Left ventricle myocardium superior (tissue), 1 donor: Measurements from ENCODE around the gene ZNF606. TPM values are rescaled to one million over a fixed set of nuclear protein-coding genes. Genes with fewer than 3 reads are reported as not detected.
A peak's percentile ranks its signal among the peaks of the same experiment; 100 is the strongest.

Experiments
- ATAC-seq: fragments of 200-7000 bp; cut with Tn5 transposase; one replicate; pipeline ENCODE4 v1.9.1; 2020; ENCODE audit warnings: mild to moderate bottlenecking, moderate library complexity
- DNase-seq: peaks from one replicate; pipeline ENCODE4 v3.0.0-alpha.2; 2020
- intact Hi-C: fragments of 100-400 bp; cut with micrococcal nuclease; formaldehyde crosslinking; loops from one replicate; pipeline ENCODE4 v1.11.0; 2022
- total RNA-seq: library from RNA; stranded (reverse); fragmentation: NEBNext Ultra II Directional; extraction: Animal tissue kit (Norgen Biotek cat#: 25700); gene quantifications from one replicate; pipeline ENCODE4 v1.2.1, GENCODE V29; 2021
- donor health status: DM: no; HTN: yes; CAD: no; lungs with severe emphysema.

ZNF606 gene
- total RNA-seq, 1 donor from 2014 or later, result 14.1 TPM

DNA sequence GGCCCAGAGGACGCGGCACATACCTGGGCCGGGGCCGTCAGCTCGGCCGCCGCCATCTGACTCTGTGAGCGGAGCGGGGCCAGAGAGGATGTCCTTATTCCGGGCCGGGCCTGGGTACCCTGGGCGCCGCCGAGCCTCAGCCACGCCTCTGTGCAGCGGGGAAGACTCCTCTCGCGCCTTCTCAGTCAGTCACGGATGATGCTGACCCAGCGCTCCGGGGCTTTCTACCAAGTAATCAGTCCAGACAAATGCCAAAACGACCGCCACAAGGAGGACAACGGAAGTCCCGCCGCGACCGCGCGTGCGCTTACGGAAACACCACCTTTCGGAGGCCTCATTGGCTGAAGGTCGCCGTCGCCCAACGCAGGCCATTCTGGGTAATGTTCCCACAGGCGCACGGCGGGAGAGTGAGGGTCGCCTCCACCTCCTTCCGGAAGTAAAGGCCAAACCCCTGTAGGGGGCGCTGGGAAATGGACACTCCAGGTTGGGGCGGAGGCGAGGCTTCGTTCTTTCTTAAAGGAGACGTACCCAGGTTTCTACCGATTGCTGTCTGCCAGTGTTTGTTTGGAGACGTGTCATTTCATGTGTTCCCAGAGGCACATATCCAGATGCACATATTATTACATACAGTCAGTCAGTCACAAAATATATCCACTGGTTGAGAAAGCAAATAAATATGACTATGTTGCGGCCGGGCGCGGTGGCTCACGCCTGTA is 55.0 kb downstream of the ZNF606 start, which contains the start of gene ZNF256:
Gene ZNF256 (minus strand): TSS at position 288 of the 716 bp plus-strand sequence. CDS start 232 bp downstream, at position 56.
- peak; percentile 99 for ATAC-seq

DNA sequence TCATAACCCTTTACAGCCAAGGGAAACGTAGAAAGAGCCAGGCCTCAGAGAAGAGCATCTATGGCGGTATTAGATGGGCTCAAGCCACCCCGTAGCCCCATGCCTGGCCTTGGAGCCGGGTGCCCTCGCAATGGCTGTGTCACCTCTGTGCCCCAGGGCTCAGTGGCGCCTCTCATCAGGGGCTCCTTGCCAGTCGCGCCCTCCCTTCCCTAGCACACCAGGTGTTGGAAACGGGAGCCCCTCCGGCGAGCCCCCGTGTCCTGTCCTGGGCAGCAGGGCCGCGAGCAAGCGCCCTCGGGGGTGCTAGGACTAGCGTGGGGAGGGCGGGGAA is 55.6 kb downstream of the ZNF606 start:
- ATAC-seq (no peak), DNase-seq (no peak)
- intact Hi-C loops, result no loop called here

More for the DNA sequence above, 55.0 kb downstream of the ZNF606 start, which contains the start of gene ZNF256:
- intact Hi-C loops, result no loop called here
- DNase-seq, result peak; percentile 98

GRCh38 chr19:57946316-57946715 is 56.3 kb downstream of the ZNF606 start:
- no peak for ATAC-seq
- DNase-seq, result no peak
- intact Hi-C loops, result no loop called here

- ATAC-seq, result no peak
- intact Hi-C loops, result no loop called here
- no peak for DNase-seq
Observed at GRCh38 chr19:57941593-57941992, 61.0 kb downstream of the ZNF606 start.

DNA sequence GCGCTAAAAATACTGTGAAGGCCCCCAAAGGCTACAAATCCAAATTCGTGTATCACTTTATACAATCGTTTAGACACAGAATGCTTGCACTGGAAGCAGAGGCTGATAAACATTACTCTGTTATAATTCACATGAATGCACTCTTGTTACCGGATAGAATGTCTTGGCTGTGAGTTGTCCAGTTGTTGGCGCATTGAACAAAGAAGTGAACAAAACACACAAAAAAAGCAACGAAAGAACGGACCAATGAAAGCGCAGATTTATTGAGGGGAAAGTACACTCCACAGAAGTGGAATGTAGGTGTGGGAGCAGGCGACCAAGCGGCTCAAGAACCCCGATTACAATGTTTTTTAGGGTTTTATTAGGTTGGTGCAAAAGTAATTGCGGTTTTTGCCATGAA is 66.9 kb downstream of the ZNF606 start:
- intact Hi-C loops, result no loop called here
- ATAC-seq (no peak), DNase-seq (no peak)

GRCh38 chr19:57934820-57935665 is 67.6 kb downstream of the ZNF606 start, which contains the start of gene ZNF418:
TSS of gene ZNF418 (minus strand) at chr19:57935402. CDS start at chr19:57933822, 1,580 bp downstream.
- DNase-seq (peak; percentile 58), ATAC-seq (peak; percentile 98)
- intact Hi-C loops, result no loop called here

DNA sequence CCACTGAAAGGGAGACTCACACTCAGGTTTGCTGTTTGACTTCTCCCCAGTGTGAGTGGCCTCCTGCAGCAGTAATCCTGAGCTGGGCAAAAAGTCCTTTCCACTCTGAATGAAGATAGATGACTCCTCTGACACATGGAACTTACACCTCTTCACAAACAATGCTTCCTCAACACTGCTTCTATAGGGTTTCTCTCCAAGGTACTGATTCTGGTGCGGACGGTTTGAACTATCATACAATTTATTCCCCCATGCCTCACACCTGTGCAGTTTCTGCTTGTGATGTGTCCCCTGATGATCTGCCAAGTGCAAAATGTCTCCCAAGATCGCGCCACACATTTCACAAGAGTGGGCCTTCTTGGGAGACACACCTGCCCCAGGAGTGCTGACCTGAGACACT is 75.0 kb downstream of the ZNF606 start:
- DNase-seq (no peak), ATAC-seq (no peak)
- intact Hi-C loops, result no loop called here

Other genes starting within 250 kb of the ZNF606 start
- gene ZNF586, start 233.1 kb downstream of the ZNF606 start, total RNA-seq, result 8.9 TPM
- 5.5 TPM for gene ZNF552, start 187.9 kb downstream of the ZNF606 start, total RNA-seq
- 5.6 TPM for gene ZNF587B, start 172.5 kb downstream of the ZNF606 start, total RNA-seq
- 17.7 TPM for gene ZNF587, start 153.0 kb downstream of the ZNF606 start, total RNA-seq
- gene ZNF814, start 113.8 kb downstream of the ZNF606 start, total RNA-seq, result 14.1 TPM
- 12.0 TPM for gene ZNF417, start 86.2 kb downstream of the ZNF606 start, total RNA-seq
- gene ZNF418, start 67.4 kb downstream of the ZNF606 start, total RNA-seq, result 12.0 TPM
- 11.0 TPM for gene ZNF256, start 55.1 kb downstream of the ZNF606 start, total RNA-seq
- gene C19orf18, start 28.3 kb downstream of the ZNF606 start, total RNA-seq, result 2.0 TPM
- not detected for gene ZSCAN1, start 31.2 kb upstream of the ZNF606 start, total RNA-seq
- 4.1 TPM for gene ZNF135, start 56.5 kb upstream of the ZNF606 start, total RNA-seq
- 73.4 TPM for gene ZSCAN18, start 95.4 kb upstream of the ZNF606 start, total RNA-seq
- gene ZNF329, start 148.0 kb upstream of the ZNF606 start, total RNA-seq, result 7.3 TPM
- 18.6 TPM for gene ZNF274, start 180.2 kb upstream of the ZNF606 start, total RNA-seq
- gene ZNF544, start 226.1 kb upstream of the ZNF606 start, total RNA-seq, result 24.6 TPM